Stimulated activated CD8-positive, alpha-beta memory T cell treated with anti-CD3 and anti-CD28 coated beads, Interleukin-12 subunit alpha, Interleukin-12 subunit beta, amount 100 ng/mL, for 1 hour (primary cell): Measurements from ENCODE around the gene RSF1.

Experiments used
- DNase-seq: peaks from one replicate; pipeline ENCODE4 v3.0.0-alpha.2; 2020; ENCODE audit warnings: low read depth

The RSF1 gene

GRCh38 chr11:77813256-77813655 is 7.3 kb downstream of the RSF1 start:
- no peak for DNase-seq

- DNase-seq = no peak
Observed at GRCh38 chr11:77806993-77807392, 13.5 kb downstream of the RSF1 start.

- DNase-seq = no peak
Observed at GRCh38 chr11:77806415-77806814, 14.1 kb downstream of the RSF1 start.

- no peak for DNase-seq
Observed at GRCh38 chr11:77801477-77801876, 19.0 kb downstream of the RSF1 start.

- DNase-seq = no peak
Observed at GRCh38 chr11:77800449-77800848, 20.1 kb downstream of the RSF1 start.

GRCh38 chr11:77799338-77799737 is 21.2 kb downstream of the RSF1 start:
- no peak for DNase-seq

GRCh38 chr11:77793972-77794371 is 26.6 kb downstream of the RSF1 start:
- no peak for DNase-seq

- no peak for DNase-seq
Observed at GRCh38 chr11:77791301-77791700, 29.2 kb downstream of the RSF1 start.

GRCh38 chr11:77789731-77790476 is 30.6 kb downstream of the RSF1 start:
- DNase-seq = no peak

- no peak for DNase-seq
Observed at GRCh38 chr11:77789061-77789730, 31.3 kb downstream of the RSF1 start.

GRCh38 chr11:77784572-77784971 is 36.0 kb downstream of the RSF1 start:
- no peak for DNase-seq

GRCh38 chr11:77783025-77783424 is 37.5 kb downstream of the RSF1 start:
- DNase-seq = no peak

- DNase-seq = no peak
Observed at GRCh38 chr11:77779935-77780334, 40.6 kb downstream of the RSF1 start.

- DNase-seq = no peak
Observed at GRCh38 chr11:77778549-77778948, 42.0 kb downstream of the RSF1 start.

- DNase-seq = no peak
Observed at GRCh38 chr11:77778118-77778517, 42.4 kb downstream of the RSF1 start.

GRCh38 chr11:77776455-77776854 is 44.1 kb downstream of the RSF1 start:
- DNase-seq = no peak

- DNase-seq = no peak
Observed at GRCh38 chr11:77775936-77776335, 44.6 kb downstream of the RSF1 start.

GRCh38 chr11:77771135-77771534 is 49.4 kb downstream of the RSF1 start:
- DNase-seq = no peak

- DNase-seq = no peak
Observed at GRCh38 chr11:77770629-77771028, 49.9 kb downstream of the RSF1 start.

GRCh38 chr11:77762426-77762825 is 58.1 kb downstream of the RSF1 start:
- no peak for DNase-seq

GRCh38 chr11:77761491-77761890 is 59.0 kb downstream of the RSF1 start:
- no peak for DNase-seq

- no peak for DNase-seq
Observed at GRCh38 chr11:77758331-77758730, 62.2 kb downstream of the RSF1 start.

- no peak for DNase-seq
Observed at GRCh38 chr11:77753230-77753629, 67.3 kb downstream of the RSF1 start.

- DNase-seq = no peak
Observed at GRCh38 chr11:77752516-77752915, 68.0 kb downstream of the RSF1 start.
